Measurements from ENCODE around the gene DDX53.
A peak's percentile ranks its signal among the peaks of the same experiment; 100 is the strongest.

Gene DDX53

GRCh38 chrX:22985958-22986357, 13.8 kb upstream of the DDX53 start:
- no peak overlapping the region for H3K4me3 ChIP-seq (replicated peaks; ENCODE audit: low read depth, low read length)
- no peaks in the 10 kb centered on the region for H3K27me3 ChIP-seq (replicated peaks; ENCODE audit: control insufficient read depth, insufficient read depth, low read length)
- no peaks in the 10 kb centered on the region for H3K36me3 ChIP-seq (ENCODE audit: control insufficient read depth, insufficient read depth, low read length)
- no peak for TF ChIP-seq CTCF (IDR thresholded peaks at IDR 0.05; ENCODE audit: insufficient read depth, low read length, poor library complexity, severe bottlenecking)
- no peak for DNase-seq (ENCODE audit: extremely low read depth, insufficient read length)

- DNase-seq (ENCODE audit: extremely low read depth, insufficient read length) = no peak
- Histone ChIP-seq H3K4me3 (replicated peaks; ENCODE audit: low read depth, low read length) (no peak overlapping the region), H3K27me3 (replicated peaks; ENCODE audit: control insufficient read depth, insufficient read depth, low read length) (no peaks in the 10 kb centered on the region), H3K36me3 (ENCODE audit: control insufficient read depth, insufficient read depth, low read length) (no peaks in the 10 kb centered on the region)
- TF ChIP-seq CTCF (IDR thresholded peaks at IDR 0.05; ENCODE audit: insufficient read depth, low read length, poor library complexity, severe bottlenecking) = no peak
Observed at GRCh38 chrX:22987452-22987851, 12.3 kb upstream of the DDX53 start.

GRCh38 chrX:23003116-23003515, 3.4 kb downstream of the DDX53 start:
- Histone ChIP-seq H3K36me3 (ENCODE audit: control insufficient read depth, insufficient read depth, low read length) (no peaks in the 10 kb centered on the region), H3K4me3 (replicated peaks; ENCODE audit: low read depth, low read length) (no peak overlapping the region), H3K27me3 (replicated peaks; ENCODE audit: control insufficient read depth, insufficient read depth, low read length) (no peaks in the 10 kb centered on the region)
- no peak for DNase-seq (ENCODE audit: extremely low read depth, insufficient read length)
- TF ChIP-seq CTCF (IDR thresholded peaks at IDR 0.05; ENCODE audit: insufficient read depth, low read length, poor library complexity, severe bottlenecking) = no peak

- H3K4me3 ChIP-seq (replicated peaks; ENCODE audit: low read depth, low read length) = no peak overlapping the region
- H3K36me3 ChIP-seq (ENCODE audit: control insufficient read depth, insufficient read depth, low read length) = no peaks in the 10 kb centered on the region
- no peaks in the 10 kb centered on the region for H3K27me3 ChIP-seq (replicated peaks; ENCODE audit: control insufficient read depth, insufficient read depth, low read length)
- peak; percentile 52 for TF ChIP-seq CTCF (IDR thresholded peaks at IDR 0.05; ENCODE audit: insufficient read depth, low read length, poor library complexity, severe bottlenecking)
- DNase-seq (ENCODE audit: extremely low read depth, insufficient read length) = no peak
Observed at GRCh38 chrX:23008431-23009099, 8.8 kb downstream of the DDX53 start.

- H3K4me3 ChIP-seq (replicated peaks; ENCODE audit: low read depth, low read length) = no peak overlapping the region
- TF ChIP-seq CTCF (IDR thresholded peaks at IDR 0.05; ENCODE audit: insufficient read depth, low read length, poor library complexity, severe bottlenecking) = no peak
- no peaks in the 10 kb centered on the region for H3K27me3 ChIP-seq (replicated peaks; ENCODE audit: control insufficient read depth, insufficient read depth, low read length)
- H3K36me3 ChIP-seq (ENCODE audit: control insufficient read depth, insufficient read depth, low read length) = no peaks in the 10 kb centered on the region
- DNase-seq (ENCODE audit: extremely low read depth, insufficient read length) = no peak
Observed at GRCh38 chrX:23012162-23012561, 12.4 kb downstream of the DDX53 start.

GRCh38 chrX:23012636-23013035, 12.9 kb downstream of the DDX53 start:
- DNase-seq (ENCODE audit: extremely low read depth, insufficient read length) = no peak
- no peak for TF ChIP-seq CTCF (IDR thresholded peaks at IDR 0.05; ENCODE audit: insufficient read depth, low read length, poor library complexity, severe bottlenecking)
- Histone ChIP-seq H3K4me3 (replicated peaks; ENCODE audit: low read depth, low read length) (no peak overlapping the region), H3K27me3 (replicated peaks; ENCODE audit: control insufficient read depth, insufficient read depth, low read length) (no peaks in the 10 kb centered on the region), H3K36me3 (ENCODE audit: control insufficient read depth, insufficient read depth, low read length) (no peaks in the 10 kb centered on the region)

Measured in GM06990 (cell line).